Suppressor macrophage treated with lipopolysaccharide for 1 hour (primary cell): ENCODE data around the gene PRKN.

ENCODE experiments used
- DNase-seq, 3 donors: peaks; one replicate each; pipeline ENCODE4 v3.0.0-alpha.2; 2020 to 2022

PRKN gene

GRCh38 chr6:161631676-161632194 is 1095.8 kb downstream of the PRKN start:
- DNase-seq, result no peak

- no peak for DNase-seq
Observed at GRCh38 chr6:161630674-161631073, 1096.9 kb downstream of the PRKN start.

GRCh38 chr6:161626132-161626676 is 1101.4 kb downstream of the PRKN start:
- DNase-seq, result no peak

GRCh38 chr6:161624111-161624510 is 1103.5 kb downstream of the PRKN start:
- DNase-seq, result no peak

GRCh38 chr6:161622779-161623178 is 1104.8 kb downstream of the PRKN start:
- no peak for DNase-seq

- DNase-seq, result no peak
Observed at GRCh38 chr6:161618831-161619454, 1108.6 kb downstream of the PRKN start.

- no peak for DNase-seq
Observed at GRCh38 chr6:161613711-161614110, 1113.9 kb downstream of the PRKN start.

- DNase-seq, result no peak
Observed at GRCh38 chr6:161608771-161609170, 1118.8 kb downstream of the PRKN start.

- no peak for DNase-seq
Observed at GRCh38 chr6:161607696-161608297, 1119.8 kb downstream of the PRKN start.

- no peak for DNase-seq
Observed at GRCh38 chr6:161602359-161602758, 1125.2 kb downstream of the PRKN start.

GRCh38 chr6:161598896-161599295 is 1128.7 kb downstream of the PRKN start:
- no peak for DNase-seq

- DNase-seq, result no peak
Observed at GRCh38 chr6:161596807-161597520, 1130.6 kb downstream of the PRKN start.

GRCh38 chr6:161594412-161594811 is 1133.2 kb downstream of the PRKN start:
- no peak for DNase-seq

GRCh38 chr6:161590961-161591627 is 1136.5 kb downstream of the PRKN start:
- DNase-seq, result no peak

- no peak for DNase-seq
Observed at GRCh38 chr6:161586887-161587286, 1140.7 kb downstream of the PRKN start.

- DNase-seq, result no peak
Observed at GRCh38 chr6:161584621-161585340, 1142.8 kb downstream of the PRKN start.

GRCh38 chr6:161584051-161584450 is 1143.5 kb downstream of the PRKN start:
- DNase-seq, result no peak

- no peak for DNase-seq
Observed at GRCh38 chr6:161583584-161583983, 1144.0 kb downstream of the PRKN start.

GRCh38 chr6:161578478-161578877 is 1149.1 kb downstream of the PRKN start:
- DNase-seq, result no peak

- no peak for DNase-seq
Observed at GRCh38 chr6:161575523-161576254, 1151.9 kb downstream of the PRKN start.

- DNase-seq, result no peak
Observed at GRCh38 chr6:161568885-161569456, 1158.6 kb downstream of the PRKN start.
